ENCODE data around the gene RITA1. TPM values are rescaled to one million over a fixed set of nuclear protein-coding genes. Genes with fewer than 3 reads are reported as not detected.

The RITA1 gene
- total RNA-seq, 3 donors from 2014 or later: 24.6 to 31.0 (median 27.5) TPM

Other genes with a start within 250 kb of the RITA1 start
- gene OAS3, start 247.2 kb upstream of the RITA1 start, total RNA-seq: 10 to 100 TPM in 1 of 3 donors, 1 to 10 TPM in 2; 5.5 to 13.6 (median 8.0) TPM
- 10 to 100 TPM; 27.8 to 36.0 (median 34.9) TPM for gene OAS2, start 207.2 kb upstream of the RITA1 start, total RNA-seq
- 1 to 10 TPM; 5.0 to 7.7 (median 5.2) TPM for gene DTX1, start 129.0 kb upstream of the RITA1 start, total RNA-seq
- 1 to 10 TPM in 1 of 3 donors, under 1 TPM in 2; 0.58 to 1.1 (median 0.87) TPM for gene RASAL1, start 50.0 kb upstream of the RITA1 start, total RNA-seq
- under 1 TPM; 0.29 to 0.46 (median 0.38) TPM for gene CFAP73, start 36.0 kb upstream of the RITA1 start, total RNA-seq
- 100 to 1,000 TPM; 213 to 236 (median 232) TPM for gene DDX54, start 243 bp upstream of the RITA1 start, total RNA-seq
- gene TPCN1, start 35.7 kb downstream of the RITA1 start, total RNA-seq: 10 to 100 TPM; 17.5 to 23.7 (median 20.8) TPM
- 10 to 100 TPM; 12.4 to 14.7 (median 13.6) TPM for gene SLC8B1, start 149.4 kb downstream of the RITA1 start, total RNA-seq
- gene PLBD2, start 172.9 kb downstream of the RITA1 start, total RNA-seq: 10 to 100 TPM; 22.9 to 25.3 (median 24.2) TPM
- under 1 TPM in 1 of 3 donors, not detected in 2; 0.18 TPM for gene SDS, start 218.2 kb downstream of the RITA1 start, total RNA-seq
- under 1 TPM in 1 of 3 donors, not detected in 2; 0.46 TPM for gene SDSL, start 236.7 kb downstream of the RITA1 start, total RNA-seq

All from activated T-cell treated with anti-CD3 and anti-CD28 coated beads, Interleukin-2, amount 50 U/mL, for 4 hours (primary cell).